CD4-positive, alpha-beta memory T cell (primary cell): ENCODE data around the gene TAF3. TPM values are rescaled to one million over a fixed set of nuclear protein-coding genes. Genes with fewer than 3 reads are reported as not detected.

ENCODE experiments used
- CTCF ChIA-PET: fragments of 350-600 bp; sonication (Branson Sonifier 250); formaldehyde crosslinking; loops from one replicate; lab custom pipeline; 2021; ENCODE audit warnings: inconsistent platforms; ENCODE audit not compliant: partially characterized antibody; lab: Charles Lee
- POLR2A ChIA-PET: fragments of 350-600 bp; sonication (Branson Sonifier 250); formaldehyde crosslinking; loops from one replicate; lab custom pipeline; 2021; ENCODE audit not compliant: partially characterized antibody; lab: Charles Lee
- DNase-seq, 5 donors: peaks; one replicate each; pipeline versions ENCODE4 v3.0.0 to v3.0.0-alpha.2; 2020 to 2022; ENCODE audit warnings: mixed read lengths in 1 of 5
- H3K27ac ChIP-seq: one replicate; pipeline ENCODE4 v1.7.0; 2013; ENCODE audit warnings: low read depth, low read length
- H3K27me3 ChIP-seq: 2 replicates; pipeline ENCODE4 v1.7.0; 2013; ENCODE audit warnings: mild to moderate bottlenecking, low read length, moderate library complexity; ENCODE audit not compliant: insufficient read depth
- H3K36me3 ChIP-seq: 2 replicates; pipeline ENCODE4 v1.7.0; 2013; ENCODE audit warnings: mild to moderate bottlenecking, low read length, moderate library complexity; ENCODE audit not compliant: insufficient read depth
- H3K4me1 ChIP-seq: 2 replicates; pipeline ENCODE4 v1.7.0; 2013; ENCODE audit warnings: mild to moderate bottlenecking, low read length, moderate library complexity; ENCODE audit not compliant: insufficient read depth
- H3K4me3 ChIP-seq, 2 donors: one replicate each; pipeline ENCODE4 v1.7.0; 2013; ENCODE audit warnings: low read length in 2 of 2, mild to moderate bottlenecking in 1 of 2
- H3K9me3 ChIP-seq, 2 donors: one replicate each; pipeline ENCODE4 v1.7.0; 2013; ENCODE audit warnings: low read length in 2 of 2, control low read depth in 1 of 2; ENCODE audit not compliant: control insufficient read depth in 1 of 2
- H3K27ac Mint-ChIP-seq, 7 donors: one replicate each; pipeline ENCODE4 v1.8.0; 2020 to 2021; ENCODE audit warnings: mixed read lengths in 7 of 7, mild to moderate bottlenecking in 6 of 7, inconsistent platforms in 3 of 7, moderate library complexity in 3 of 7
- H3K27me3 Mint-ChIP-seq, 2 donors: one replicate each; pipeline ENCODE4 v1.8.0; 2020 to 2021; ENCODE audit warnings: mixed read lengths in 2 of 2
- H3K36me3 Mint-ChIP-seq, 2 donors: one replicate each; pipeline ENCODE4 v1.8.0; 2020 to 2021; ENCODE audit warnings: mixed read lengths in 2 of 2, inconsistent platforms in 1 of 2, mild to moderate bottlenecking in 1 of 2
- H3K4me1 Mint-ChIP-seq, 4 donors: one replicate each; pipeline ENCODE4 v1.8.0; 2020 to 2021; ENCODE audit warnings: mixed read lengths in 4 of 4, mild to moderate bottlenecking in 1 of 4
- H3K4me3 Mint-ChIP-seq, 8 donors: one replicate each; pipeline ENCODE4 v1.8.0; 2020 to 2021; ENCODE audit warnings: mixed read lengths in 8 of 8, mild to moderate bottlenecking in 7 of 8, moderate library complexity in 6 of 8, inconsistent platforms in 3 of 8
- H3K9me3 Mint-ChIP-seq, 8 donors: one replicate each; pipeline ENCODE4 v1.8.0; 2020 to 2021; ENCODE audit warnings: mixed read lengths in 8 of 8, mild to moderate bottlenecking in 5 of 8, inconsistent platforms in 3 of 8, moderate library complexity in 1 of 8
- intact Hi-C: fragments of 100-400 bp; cut with micrococcal nuclease; formaldehyde crosslinking; loops from one replicate; pipeline ENCODE4 v1.15.1; 2023
- polyA plus RNA-seq, 2 donors: library from polyadenylated mRNA; unstranded; fragments of 300-500 nt; fragmentation: Illumina TruSeq; gene quantifications; one replicate each; pipeline ENCODE4 v1.2.3, GENCODE V29; 2021
- total RNA-seq, 2 experiments: library from RNA; stranded (reverse); gene quantifications; one replicate each; pipeline ENCODE4 v1.2.3, GENCODE V29; 2021

The TAF3 gene
- total and polyA plus RNA-seq, 4 experiments from 2014 or later, result 3.0 to 21.8 (median 18.5) TPM

GRCh38 chr10:8037941-8038894, 219.9 kb downstream of the TAF3 start:
- Mint-ChIP-seq H3K27me3 (peaks cover 62 to 67% of the 10 kb centered on the region in 2 donors), H3K36me3 (peaks cover 0 to 4% of the 10 kb centered on the region in 2 donors), H3K9me3 (peaks cover 0 to 52% (median 13%) of the 10 kb centered on the region in 8 donors), H3K4me1 (peaks cover 24 to 62% (median 34%) of the 10 kb centered on the region in 4 donors), H3K4me3 (peak overlapping the region in 7 of 8 donors; percentile 2 to 59 (median 35)), H3K27ac (peak overlapping the region in 5 of 7 donors; percentile 85 to 93 (median 88))
- peaks cover 90% of the 10 kb centered on the region for H3K27me3 ChIP-seq
- no peak overlapping the region for H3K4me3 ChIP-seq
- H3K9me3 ChIP-seq, result no peaks in the 10 kb centered on the region
- H3K4me1 ChIP-seq, result peaks cover 55% of the 10 kb centered on the region
- intact Hi-C loops, result loop anchor here (2.0 kb wide), 1 partner anchor 15 kb away; no protein-coding TSS in a partner anchor
- CTCF ChIA-PET, result no interaction called here
- peak in 4 of 5 donors; percentile 13 to 32 (median 16) for DNase-seq
- H3K36me3 ChIP-seq, result no peaks in the 10 kb centered on the region
- H3K27ac ChIP-seq, result no peak overlapping the region
- POLR2A ChIA-PET, result interaction anchor here (1.1 to 2.2 kb wide), 6 partner anchors 11 to 145 kb away, joined by 3 to 8 read pairs (median 5); no protein-coding TSS in a partner anchor

- Mint-ChIP-seq H3K4me3 (peak overlapping the region in 4 of 8 donors; percentile 3 to 44 (median 23)), H3K27me3 (peaks cover 67 to 73% of the 10 kb centered on the region in 2 donors), H3K36me3 (peaks cover 0 to 4% of the 10 kb centered on the region in 2 donors), H3K27ac (peak overlapping the region in 6 of 7 donors; percentile 9 to 93 (median 50)), H3K9me3 (peaks cover 0 to 50% (median 14%) of the 10 kb centered on the region in 8 donors), H3K4me1 (peaks cover 30 to 65% (median 43%) of the 10 kb centered on the region in 4 donors)
- ChIA-PET CTCF (no interaction called here), POLR2A (interaction anchor here (0.9 to 2.2 kb wide), 5 partner anchors 10 to 144 kb away, joined by 3 to 6 read pairs (median 5); no protein-coding TSS in a partner anchor)
- intact Hi-C loops, result loop anchor here (2.0 kb wide), 1 partner anchor 13 kb away; no protein-coding TSS in a partner anchor
- Histone ChIP-seq H3K4me1 (peaks cover 59% of the 10 kb centered on the region), H3K36me3 (no peaks in the 10 kb centered on the region), H3K4me3 (no peak overlapping the region), H3K9me3 (no peaks in the 10 kb centered on the region), H3K27ac (no peak overlapping the region), H3K27me3 (peaks cover 90% of the 10 kb centered on the region)
- peak in 4 of 5 donors; percentile 11 to 33 (median 19) for DNase-seq
Measured at GRCh38 chr10:8039321-8039881, 221.1 kb downstream of the TAF3 start.

- CTCF ChIA-PET, result interaction anchor here (0.6 kb wide), 1 partner anchor 1595 kb away, joined by 3 read pairs; no protein-coding TSS in a partner anchor
- H3K36me3 ChIP-seq, result no peaks in the 10 kb centered on the region
- H3K4me1 ChIP-seq, result peaks cover 59% of the 10 kb centered on the region
- Mint-ChIP-seq H3K4me3 (no peak overlapping the region), H3K9me3 (peaks cover 0 to 44% (median 15%) of the 10 kb centered on the region in 8 donors), H3K27me3 (peaks cover 72 to 79% of the 10 kb centered on the region in 2 donors), H3K36me3 (peaks cover 0 to 3% of the 10 kb centered on the region in 2 donors), H3K4me1 (peaks cover 32 to 70% (median 48%) of the 10 kb centered on the region in 4 donors), H3K27ac (peak overlapping the region in 3 of 7 donors; percentile 73 to 93 (median 85))
- H3K4me3 ChIP-seq, result no peak overlapping the region
- intact Hi-C loops, result no loop called here
- H3K9me3 ChIP-seq, result no peaks in the 10 kb centered on the region
- no peak overlapping the region for H3K27ac ChIP-seq
- POLR2A ChIA-PET, result interaction anchor here (0.9 to 1.7 kb wide), 2 partner anchors 10 to 20 kb away, joined by 3 to 4 read pairs; no protein-coding TSS in a partner anchor
- H3K27me3 ChIP-seq, result peaks cover 93% of the 10 kb centered on the region
- no peak for DNase-seq
Measured at GRCh38 chr10:8040651-8041050, 222.3 kb downstream of the TAF3 start.

GRCh38 chr10:8041284-8041991, 223.1 kb downstream of the TAF3 start:
- Histone ChIP-seq H3K27me3 (peaks cover 95% of the 10 kb centered on the region), H3K27ac (no peak overlapping the region), H3K36me3 (no peaks in the 10 kb centered on the region), H3K9me3 (no peaks in the 10 kb centered on the region), H3K4me1 (peaks cover 63% of the 10 kb centered on the region), H3K4me3 (no peak overlapping the region)
- peaks cover 78 to 85% of the 10 kb centered on the region in 2 donors for H3K27me3 Mint-ChIP-seq
- H3K36me3 Mint-ChIP-seq, result peaks cover 0 to 3% of the 10 kb centered on the region in 2 donors
- peaks cover 0 to 44% (median 15%) of the 10 kb centered on the region in 8 donors for H3K9me3 Mint-ChIP-seq
- intact Hi-C loops, result no loop called here
- peaks cover 37 to 76% (median 55%) of the 10 kb centered on the region in 4 donors for H3K4me1 Mint-ChIP-seq
- ChIA-PET CTCF (interaction anchor here (1.0 kb wide), 1 partner anchor 399 kb away, joined by 3 read pairs; no protein-coding TSS in a partner anchor), POLR2A (interaction anchor here (0.8 to 1.7 kb wide), 3 partner anchors 10 to 19 kb away, joined by 4 read pairs; no protein-coding TSS in a partner anchor)
- peak overlapping the region in 3 of 8 donors; percentile 7 to 75 (median 54) for H3K4me3 Mint-ChIP-seq
- DNase-seq, result peak in 1 of 5 donors; percentile 8
- peak overlapping the region in 5 of 7 donors; percentile 7 to 84 (median 79) for H3K27ac Mint-ChIP-seq

- Histone ChIP-seq H3K27me3 (peaks cover 95% of the 10 kb centered on the region), H3K9me3 (no peaks in the 10 kb centered on the region), H3K27ac (no peak overlapping the region), H3K4me3 (no peak overlapping the region), H3K36me3 (no peaks in the 10 kb centered on the region), H3K4me1 (peaks cover 62% of the 10 kb centered on the region)
- H3K27ac Mint-ChIP-seq, result peak overlapping the region in 5 of 7 donors; percentile 37 to 87 (median 79)
- CTCF ChIA-PET, result interaction anchor here (0.7 to 1.0 kb wide), 3 partner anchors 399 to 1167 kb away, joined by 3 to 4 read pairs (median 3); no protein-coding TSS in a partner anchor
- H3K4me3 Mint-ChIP-seq, result peak overlapping the region in 4 of 8 donors; percentile 9 to 75 (median 43)
- peak in 1 of 5 donors; percentile 10 for DNase-seq
- peaks cover 38 to 80% (median 58%) of the 10 kb centered on the region in 4 donors for H3K4me1 Mint-ChIP-seq
- intact Hi-C loops, result no loop called here
- peaks cover 83 to 89% of the 10 kb centered on the region in 2 donors for H3K27me3 Mint-ChIP-seq
- peaks cover 0 to 40% (median 15%) of the 10 kb centered on the region in 8 donors for H3K9me3 Mint-ChIP-seq
- POLR2A ChIA-PET, result interaction anchor here (0.8 to 1.7 kb wide), 6 partner anchors 9 to 290 kb away, joined by 3 to 5 read pairs (median 4); partner anchors contain the start of gene GATA3
- H3K36me3 Mint-ChIP-seq, result peaks cover 0 to 1% of the 10 kb centered on the region in 2 donors
Measured at GRCh38 chr10:8041992-8042720, 223.9 kb downstream of the TAF3 start.
